ENCODE results near the gene MAP2K6.

Gene MAP2K6

GRCh38 chr17:69425978-69426377 is 11.5 kb downstream of the MAP2K6 start:
- no peak for DNase-seq (ENCODE audit: low read depth in 2 of 2, low spot score in 1 of 2)

- DNase-seq (ENCODE audit: low read depth in 2 of 2, low spot score in 1 of 2) = no peak
Measured at GRCh38 chr17:69427486-69428197, 13.1 kb downstream of the MAP2K6 start.

- no peak for DNase-seq (ENCODE audit: low read depth in 2 of 2, low spot score in 1 of 2)
Measured at GRCh38 chr17:69428252-69428980, 13.9 kb downstream of the MAP2K6 start.

GRCh38 chr17:69430488-69430887 is 16.0 kb downstream of the MAP2K6 start:
- no peak for DNase-seq (ENCODE audit: low read depth in 2 of 2, low spot score in 1 of 2)

- DNase-seq (ENCODE audit: low read depth in 2 of 2, low spot score in 1 of 2) = no peak
Measured at GRCh38 chr17:69431835-69432234, 17.3 kb downstream of the MAP2K6 start.

GRCh38 chr17:69433093-69433492 is 18.6 kb downstream of the MAP2K6 start:
- no peak for DNase-seq (ENCODE audit: low read depth in 2 of 2, low spot score in 1 of 2)

- DNase-seq (ENCODE audit: low read depth in 2 of 2, low spot score in 1 of 2) = no peak
Measured at GRCh38 chr17:69434164-69434579, 19.7 kb downstream of the MAP2K6 start.

- DNase-seq (ENCODE audit: low read depth in 2 of 2, low spot score in 1 of 2) = no peak
Measured at GRCh38 chr17:69435971-69436696, 21.6 kb downstream of the MAP2K6 start.

- no peak for DNase-seq (ENCODE audit: low read depth in 2 of 2, low spot score in 1 of 2)
Measured at GRCh38 chr17:69437475-69437874, 23.0 kb downstream of the MAP2K6 start.

GRCh38 chr17:69438776-69439175 is 24.3 kb downstream of the MAP2K6 start:
- DNase-seq (ENCODE audit: low read depth in 2 of 2, low spot score in 1 of 2) = no peak

- DNase-seq (ENCODE audit: low read depth in 2 of 2, low spot score in 1 of 2) = no peak
Measured at GRCh38 chr17:69441179-69441578, 26.7 kb downstream of the MAP2K6 start.

- DNase-seq (ENCODE audit: low read depth in 2 of 2, low spot score in 1 of 2) = no peak
Measured at GRCh38 chr17:69443138-69443537, 28.6 kb downstream of the MAP2K6 start.

- DNase-seq (ENCODE audit: low read depth in 2 of 2, low spot score in 1 of 2) = no peak
Measured at GRCh38 chr17:69444023-69444422, 29.5 kb downstream of the MAP2K6 start.

- DNase-seq (ENCODE audit: low read depth in 2 of 2, low spot score in 1 of 2) = no peak
Measured at GRCh38 chr17:69445132-69445531, 30.6 kb downstream of the MAP2K6 start.

GRCh38 chr17:69447726-69448125 is 33.2 kb downstream of the MAP2K6 start:
- DNase-seq (ENCODE audit: low read depth in 2 of 2, low spot score in 1 of 2) = no peak

GRCh38 chr17:69448431-69449102 is 34.1 kb downstream of the MAP2K6 start:
- DNase-seq (ENCODE audit: low read depth in 2 of 2, low spot score in 1 of 2) = no peak

- no peak for DNase-seq (ENCODE audit: low read depth in 2 of 2, low spot score in 1 of 2)
Measured at GRCh38 chr17:69450131-69450530, 35.6 kb downstream of the MAP2K6 start.

- no peak for DNase-seq (ENCODE audit: low read depth in 2 of 2, low spot score in 1 of 2)
Measured at GRCh38 chr17:69450918-69451317, 36.4 kb downstream of the MAP2K6 start.

GRCh38 chr17:69451416-69452394 is 37.2 kb downstream of the MAP2K6 start:
- no peak for DNase-seq (ENCODE audit: low read depth in 2 of 2, low spot score in 1 of 2)

GRCh38 chr17:69452664-69453260 is 38.3 kb downstream of the MAP2K6 start:
- no peak for DNase-seq (ENCODE audit: low read depth in 2 of 2, low spot score in 1 of 2)
